Liver (tissue), 9 donors: Measurements from ENCODE around the gene USP15. TPM values are rescaled to one million over a fixed set of nuclear protein-coding genes. Genes with fewer than 3 reads are reported as not detected.

Source experiments
- DNase-seq: peaks from one replicate; pipeline ENCODE4 v3.0.0-alpha.2; 2017; ENCODE audit warnings: low spot score
- H3K27ac ChIP-seq, 2 donors: one replicate each; pipeline ENCODE4 v1.7.0; 2013; ENCODE audit warnings: inconsistent platforms in 2 of 2, low read length in 2 of 2, control low read depth in 1 of 2, low read depth in 1 of 2, mild to moderate bottlenecking in 1 of 2
- H3K27me3 ChIP-seq, 4 donors: one replicate each; pipeline versions ENCODE4 v1.6.1 to v1.7.0; 2013; ENCODE audit warnings: low read length in 3 of 4, inconsistent platforms in 1 of 4, mild to moderate bottlenecking in 1 of 4, moderate library complexity in 1 of 4; ENCODE audit not compliant: control insufficient read depth in 4 of 4, insufficient read depth in 4 of 4
- H3K36me3 ChIP-seq, 4 donors: one replicate each; pipeline versions ENCODE4 v1.6.1 to v1.7.0; 2013; ENCODE audit warnings: low read length in 3 of 4, mild to moderate bottlenecking in 3 of 4, low read depth in 1 of 4, moderate library complexity in 1 of 4; ENCODE audit not compliant: control insufficient read depth in 4 of 4, insufficient read depth in 3 of 4
- H3K4me1 ChIP-seq, 4 donors: one replicate each; pipeline versions ENCODE4 v1.6.1 to v1.7.0; 2013; ENCODE audit warnings: low read length in 3 of 4, mild to moderate bottlenecking in 3 of 4, moderate library complexity in 1 of 4; ENCODE audit not compliant: control insufficient read depth in 4 of 4, insufficient read depth in 4 of 4
- H3K4me3 ChIP-seq, 3 donors: one replicate each; pipeline versions ENCODE4 v1.6.1 to v1.7.0; 2013; ENCODE audit warnings: low read length in 3 of 3, control low read depth in 1 of 3, low read depth in 1 of 3, mild to moderate bottlenecking in 1 of 3
- H3K9ac ChIP-seq, 2 donors: one replicate each; pipeline ENCODE4 v1.7.0; 2013; ENCODE audit warnings: low read length in 2 of 2, mild to moderate bottlenecking in 2 of 2, moderate library complexity in 2 of 2, control low read depth in 1 of 2, low read depth in 1 of 2
- H3K9me3 ChIP-seq, 4 donors: one replicate each; pipeline versions ENCODE4 v1.6.1 to v1.7.0; 2013; ENCODE audit warnings: low read length in 3 of 4; ENCODE audit not compliant: control insufficient read depth in 4 of 4
- CTCF ChIP-seq: fragments of 150-350 bp; IDR thresholded peaks from 2 replicates; pipeline ENCODE4 v1.5.1; 2017; ENCODE audit warnings: improper control_type of control experiment, low read depth, low read length; ENCODE audit not compliant: missing input control
- EGR1 ChIP-seq, 2 donors: IDR thresholded peaks; 2 replicates each; pipeline ENCODE4 v1.6.1; 2016 to 2018; ENCODE audit warnings: antibody characterized with exemption in 2 of 2, low read depth in 2 of 2
- FOXA1 ChIP-seq: IDR thresholded peaks from 2 replicates; pipeline ENCODE4 v1.6.1; 2016; ENCODE audit warnings: antibody characterized with exemption
- FOXA2 ChIP-seq: IDR thresholded peaks from 2 replicates; pipeline ENCODE4 v1.6.1; 2016; ENCODE audit warnings: antibody characterized with exemption
- GABPA ChIP-seq, 2 donors: IDR thresholded peaks in 1 of 2; conservative IDR thresholded peaks in 1 of 2; 2 replicates each; pipeline ENCODE4 v1.6.1; 2016; ENCODE audit warnings: antibody characterized with exemption in 2 of 2, mild to moderate bottlenecking in 1 of 2, moderate library complexity in 1 of 2
- HNF4A ChIP-seq, 2 donors: conservative IDR thresholded peaks; 2 replicates each; pipeline ENCODE4 v1.6.1; 2016; ENCODE audit warnings: antibody characterized with exemption in 2 of 2, mild to moderate bottlenecking in 2 of 2
- JUND ChIP-seq, 2 donors: IDR thresholded peaks; 2 replicates each; pipeline ENCODE4 v1.6.1; 2016; ENCODE audit warnings: antibody characterized with exemption in 2 of 2
- RAD21 ChIP-seq, 2 donors: IDR thresholded peaks; 2 replicates each; pipeline ENCODE4 v1.6.1; 2016; ENCODE audit warnings: antibody characterized with exemption in 2 of 2, mild to moderate bottlenecking in 2 of 2
- RXRA ChIP-seq, 2 donors: IDR thresholded peaks; 2 replicates each; pipeline ENCODE4 v1.6.1; 2017 to 2018; ENCODE audit warnings: antibody characterized with exemption in 2 of 2, mild to moderate bottlenecking in 1 of 2
- SP1 ChIP-seq: IDR thresholded peaks from 2 replicates; pipeline ENCODE4 v1.6.1; 2018; ENCODE audit warnings: antibody characterized with exemption, mild to moderate bottlenecking
- YY1 ChIP-seq: IDR thresholded peaks from 2 replicates; pipeline ENCODE4 v1.6.1; 2016; ENCODE audit warnings: antibody characterized with exemption, mild to moderate bottlenecking
- WGBS: extraction: QIAGEN DNeasy Blood & Tissue Kit; methylation state at CpG from one replicate; pipeline ENCODE4 v1.1.7; 2013; 5-methylcytosine and 5-hydroxymethylcytosine counted together
- polyA plus RNA-seq, 2 donors: library from polyadenylated mRNA; stranded (reverse) in 1 of 2; unstranded in 1 of 2; fragments of 200-250 nt in 1 of 2; fragments of >200 nt in 1 of 2; fragmentation: Nextera tagmentation in 1 of 2; extraction: Ambion mirVana in 1 of 2; gene quantifications; one replicate each; pipeline versions ENCODE4 v1.2.1 to v1.2.3, GENCODE V29; 2013 to 2015
- total RNA-seq, 2 donors: library from RNA; depleted of rRNA; stranded (reverse); fragments of >200 nt; gene quantifications; one replicate each; pipeline ENCODE4 v1.2.3, GENCODE V29; 2014
- TF ChIP-seq, protein P1 (sequence below): IDR thresholded peaks from 2 replicates; pipeline ENCODE4 v1.6.1; 2016; ENCODE audit warnings: antibody characterized with exemption
- TF ChIP-seq, protein P2 (sequence below): IDR thresholded peaks from 2 replicates; pipeline ENCODE4 v1.6.1; 2016; ENCODE audit warnings: antibody characterized with exemption
- donor health status: healthy.
- donor health status: healthy.
- donor health status: healthy.
- donor health status: healthy.
- donor health status: healthy.

The USP15 gene
- total and polyA plus RNA-seq, 4 donors, result 16.6 to 188 (median 56.5) TPM

GRCh38 chr12:62400135-62400534 is 139.9 kb downstream of the USP15 start (continued):
- no peak for TF ChIP-seq CTCF
- TF ChIP-seq RXRA (IDR thresholded peaks at IDR 0.05), result no peak
- TF ChIP-seq GABPA (IDR thresholded peaks at IDR 0.05 in 1 of 2, conservative IDR thresholded peaks at IDR 0.05 in 1 of 2), result no peak
- TF ChIP-seq SP1, result no peak
- TF ChIP-seq EGR1 (IDR thresholded peaks at IDR 0.05; ENCODE audit: low read depth in 2 of 2), result no peak
- no peak for TF ChIP-seq FOXA2
- TF ChIP-seq FOXA1, result no peak

GRCh38 chr12:62401631-62402030 is 141.4 kb downstream of the USP15 start:
- Histone ChIP-seq H3K9ac (no peak overlapping the region), H3K9me3 (no peaks in the 10 kb centered on the region), H3K27ac (no peak overlapping the region), H3K4me1 (no peaks in the 10 kb centered on the region), H3K36me3 (peaks cover 7 to 50% (median 42%) of the 10 kb centered on the region in 4 donors), H3K4me3 (no peak overlapping the region), H3K27me3 (no peaks in the 10 kb centered on the region)
- TF ChIP-seq YY1 (no peak), FOXA2 (no peak), SP1 (no peak), RAD21 (IDR thresholded peaks at IDR 0.05) (no peak), JUND (IDR thresholded peaks at IDR 0.05) (no peak), HNF4A (conservative IDR thresholded peaks at IDR 0.05) (no peak)
- TF ChIP-seq, protein P1, sequence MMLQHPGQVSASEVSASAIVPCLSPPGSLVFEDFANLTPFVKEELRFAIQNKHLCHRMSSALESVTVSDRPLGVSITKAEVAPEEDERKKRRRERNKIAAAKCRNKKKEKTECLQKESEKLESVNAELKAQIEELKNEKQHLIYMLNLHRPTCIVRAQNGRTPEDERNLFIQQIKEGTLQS, result no peak
- WGBS, result 85% methylated on average over 3 of the region's 3 CpGs
- DNase-seq, result no peak

GRCh38 chr12:62403031-62403430 is 142.8 kb downstream of the USP15 start:
- TF ChIP-seq, protein P1, result no peak
- TF ChIP-seq FOXA2 (no peak), CTCF (no peak), HNF4A (conservative IDR thresholded peaks at IDR 0.05) (no peak)
- TF ChIP-seq, protein P2, sequence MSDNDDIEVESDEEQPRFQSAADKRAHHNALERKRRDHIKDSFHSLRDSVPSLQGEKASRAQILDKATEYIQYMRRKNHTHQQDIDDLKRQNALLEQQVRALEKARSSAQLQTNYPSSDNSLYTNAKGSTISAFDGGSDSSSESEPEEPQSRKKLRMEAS, result no peak
- Histone ChIP-seq H3K4me1 (peaks cover 0 to 4% (median under 1%) of the 10 kb centered on the region in 4 donors), H3K4me3 (no peak overlapping the region), H3K36me3 (peaks cover 3 to 42% (median 38%) of the 10 kb centered on the region in 4 donors), H3K27ac (no peak overlapping the region), H3K9ac (no peak overlapping the region), H3K9me3 (no peaks in the 10 kb centered on the region), H3K27me3 (no peaks in the 10 kb centered on the region)
- no peak for DNase-seq
